Central memory CD8-positive, alpha-beta T cell (primary cell): ENCODE data around the gene ACOXL.
A peak's percentile ranks its signal among the peaks of the same experiment; 100 is the strongest.
"Not testable (repeated sequence)": the region's sequence is repeated elsewhere in the genome, so short reads cannot be mapped to it uniquely, and the experiment has no call there.

Source experiments
- ATAC-seq: fragments of 150-1000 bp; cut with Tn5 transposase; replicated peaks from 2 replicates; pipeline ENCODE4 v1.10.0; 2022; ENCODE audit warnings: mild to moderate bottlenecking, moderate FRiP score, moderate number of reproducible peaks; ENCODE audit not compliant: poor library complexity, severe bottlenecking; ENCODE audit errors: extremely low read depth
- DNase-seq, 2 donors: peaks; one replicate each; pipeline ENCODE4 v3.0.0; 2021; ENCODE audit warnings: low spot score in 2 of 2
- H3K27ac Mint-ChIP-seq: one replicate; pipeline ENCODE4 v1.8.0; 2022; ENCODE audit warnings: low read depth, mild to moderate bottlenecking, moderate library complexity, mixed read lengths
- H3K27me3 Mint-ChIP-seq: one replicate; pipeline ENCODE4 v1.8.0; 2022; ENCODE audit warnings: mixed read lengths
- H3K36me3 Mint-ChIP-seq: one replicate; pipeline ENCODE4 v1.8.0; 2022; ENCODE audit warnings: mild to moderate bottlenecking, moderate library complexity, mixed read lengths; ENCODE audit not compliant: insufficient read depth
- H3K4me1 Mint-ChIP-seq: one replicate; pipeline ENCODE4 v1.8.0; 2022; ENCODE audit warnings: mixed read lengths
- H3K4me3 Mint-ChIP-seq: one replicate; pipeline ENCODE4 v1.8.0; 2022; ENCODE audit warnings: mild to moderate bottlenecking, moderate library complexity, mixed read lengths
- H3K9me3 Mint-ChIP-seq: one replicate; pipeline ENCODE4 v1.8.0; 2022; ENCODE audit warnings: mixed read lengths

ACOXL gene

DNA sequence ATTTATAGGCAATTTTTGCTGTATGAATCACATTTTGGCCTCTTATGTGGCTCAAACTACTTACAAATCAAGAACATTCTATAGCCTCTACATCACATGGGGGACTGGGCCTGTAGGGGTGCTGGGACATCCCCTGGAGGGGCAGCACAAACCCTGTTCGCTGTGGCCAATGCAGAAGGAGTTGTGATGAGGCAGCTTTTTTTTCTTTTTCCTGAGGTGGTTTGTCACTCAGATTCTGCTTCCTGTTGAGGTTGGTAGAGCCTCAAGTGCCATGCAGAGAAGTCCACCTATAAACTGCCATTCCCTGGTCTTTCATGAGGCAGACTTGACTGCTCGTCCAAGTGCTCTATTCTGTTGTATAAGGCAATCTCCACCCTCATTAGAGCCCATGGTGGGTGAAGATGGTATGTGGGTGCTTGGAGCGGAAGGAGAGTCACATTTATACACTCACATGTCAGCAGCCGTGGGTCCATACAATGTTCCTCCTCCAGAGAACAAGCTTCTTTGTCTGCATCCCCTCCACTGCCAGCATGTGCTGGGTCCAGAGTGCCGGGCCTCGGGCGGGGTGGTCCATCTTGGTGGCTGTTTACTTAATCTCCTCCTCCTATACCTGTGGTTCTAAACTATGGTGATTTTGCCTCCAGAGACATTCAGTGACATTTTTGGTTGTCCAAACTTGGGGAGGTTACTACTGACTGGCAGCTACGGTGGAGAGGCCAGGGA is 120.3 kb downstream of the ACOXL start:
- H3K27ac Mint-ChIP-seq, result peak overlapping the region; percentile 88
- H3K27me3 Mint-ChIP-seq, result no peaks in the 10 kb centered on the region
- DNase-seq (peak in 1 of 2 donors; percentile 57), ATAC-seq (peak; percentile 90)
- H3K4me3 Mint-ChIP-seq, result peak overlapping the region; percentile 64
- peaks cover 54% of the 10 kb centered on the region for H3K4me1 Mint-ChIP-seq
- H3K36me3 Mint-ChIP-seq, result peaks cover 8% of the 10 kb centered on the region
- H3K9me3 Mint-ChIP-seq, result no peaks in the 10 kb centered on the region

DNA sequence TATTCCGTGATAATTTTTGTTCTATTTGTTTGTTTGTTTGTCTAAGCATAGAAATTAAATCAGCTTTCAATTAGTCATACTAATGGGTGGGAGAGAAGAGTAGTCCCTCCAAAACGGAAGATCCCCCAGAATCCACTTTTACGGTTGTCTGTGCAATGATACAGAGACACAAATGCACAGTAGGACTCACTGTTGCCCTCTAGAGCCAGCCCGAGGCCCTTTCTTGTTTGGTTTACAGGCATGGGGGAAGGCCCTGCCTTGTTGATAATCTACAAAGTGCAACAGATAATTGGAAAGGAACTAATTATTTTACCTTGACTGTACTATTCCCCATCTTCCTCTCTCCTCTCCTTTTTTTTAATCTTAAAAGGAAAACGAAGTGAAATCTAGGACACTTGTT is 121.1 kb downstream of the ACOXL start:
- DNase-seq (peak in 1 of 2 donors; percentile 45), ATAC-seq (no peak)
- peak overlapping the region; percentile 88 for H3K27ac Mint-ChIP-seq
- H3K9me3 Mint-ChIP-seq, result no peaks in the 10 kb centered on the region
- peaks cover 60% of the 10 kb centered on the region for H3K4me1 Mint-ChIP-seq
- no peaks in the 10 kb centered on the region for H3K27me3 Mint-ChIP-seq
- peak overlapping the region; percentile 64 for H3K4me3 Mint-ChIP-seq
- peaks cover 10% of the 10 kb centered on the region for H3K36me3 Mint-ChIP-seq

DNA sequence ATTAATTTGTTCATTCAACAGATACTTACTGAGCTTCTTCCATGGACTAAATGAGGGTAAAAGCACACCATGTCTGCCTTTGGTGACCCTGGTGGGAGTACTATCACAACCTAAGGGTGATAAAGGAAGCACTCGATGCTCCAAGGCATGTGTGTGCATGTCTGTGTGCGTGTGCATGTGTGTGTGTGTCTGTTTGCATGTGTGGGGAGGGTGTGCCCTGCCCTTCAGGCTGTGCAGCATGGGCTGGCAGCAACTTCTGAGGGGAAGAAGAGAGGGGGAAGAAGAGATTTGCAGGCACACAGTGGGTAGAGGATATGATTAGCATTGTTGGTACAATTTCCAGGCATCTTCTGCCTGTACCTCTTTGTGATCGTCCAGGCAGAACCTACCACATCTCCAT is 121.6 kb downstream of the ACOXL start:
- no peak for DNase-seq
- no peak overlapping the region for H3K4me3 Mint-ChIP-seq
- H3K9me3 Mint-ChIP-seq, result no peaks in the 10 kb centered on the region
- H3K36me3 Mint-ChIP-seq, result peaks cover 10% of the 10 kb centered on the region
- no peak for ATAC-seq
- H3K27ac Mint-ChIP-seq, result no peak overlapping the region
- no peaks in the 10 kb centered on the region for H3K27me3 Mint-ChIP-seq
- H3K4me1 Mint-ChIP-seq, result peaks cover 61% of the 10 kb centered on the region

DNA sequence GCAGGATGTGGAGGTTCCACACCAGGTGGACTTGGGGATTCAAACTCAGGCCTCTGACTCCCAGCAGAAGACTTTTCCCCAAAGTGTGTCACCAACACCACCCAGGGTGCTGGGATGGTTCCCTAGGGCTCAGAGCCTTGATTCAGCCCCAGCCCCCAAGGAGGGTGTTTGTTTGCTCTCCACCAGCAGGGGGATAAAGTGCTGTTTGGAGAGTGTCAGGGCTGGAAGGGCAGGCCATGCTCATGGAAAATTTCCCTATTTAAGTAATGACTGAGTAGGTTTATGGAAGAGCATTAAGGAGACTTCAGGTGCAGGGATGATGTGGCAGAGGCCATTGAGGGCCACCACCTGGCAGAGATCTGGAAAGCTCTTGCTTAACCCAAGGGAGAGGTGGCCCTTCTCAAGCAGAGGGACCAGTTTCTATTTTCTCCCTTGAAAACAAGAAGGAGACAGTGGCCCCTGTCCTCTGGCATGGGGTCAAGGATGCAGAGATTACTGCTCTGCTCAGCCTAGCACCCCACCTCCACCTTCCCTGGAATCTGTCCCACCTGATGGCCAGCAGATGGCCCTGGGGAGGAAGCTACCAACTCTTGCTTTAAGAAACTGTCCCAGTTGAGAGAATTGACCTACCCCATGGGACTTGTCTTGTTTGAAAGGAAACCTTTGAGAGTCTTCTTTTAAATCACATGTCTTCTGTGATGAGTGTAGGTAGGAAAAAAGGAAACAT is 122.1 kb downstream of the ACOXL start:
- no peak for DNase-seq
- H3K4me3 Mint-ChIP-seq, result no peak overlapping the region

DNA sequence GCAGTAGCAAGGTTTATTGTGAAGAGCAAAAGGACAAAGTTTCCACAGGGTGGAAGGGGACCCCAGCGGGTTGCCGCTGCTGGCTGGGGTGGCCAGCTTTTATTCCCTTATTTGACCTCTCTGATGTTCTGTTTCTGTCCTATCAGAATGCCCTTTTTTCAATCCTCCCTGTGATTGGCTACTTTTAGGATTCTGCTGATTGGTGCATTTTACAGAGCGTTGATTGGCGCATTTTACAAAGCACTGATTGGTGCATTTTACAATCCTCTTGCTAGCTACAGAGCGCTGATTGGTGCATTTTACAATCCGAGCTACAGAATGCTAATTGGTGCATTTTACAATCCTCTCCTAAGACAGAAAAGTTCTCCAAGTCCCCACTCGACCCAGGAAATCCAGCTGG is 123.5 kb downstream of the ACOXL start:
- H3K4me3 Mint-ChIP-seq, ATAC-seq, DNase-seq, H3K27me3 Mint-ChIP-seq, H3K9me3 Mint-ChIP-seq, H3K27ac Mint-ChIP-seq, H3K36me3 Mint-ChIP-seq: not testable (repeated sequence)
- H3K4me1 Mint-ChIP-seq, result peaks cover 74% of the 10 kb centered on the region

More for the DNA sequence above, 122.1 kb downstream of the ACOXL start:
- H3K27ac Mint-ChIP-seq, result peak overlapping the region; percentile 13
- ATAC-seq, result no peak
- H3K9me3 Mint-ChIP-seq, result no peaks in the 10 kb centered on the region
- peaks cover 64% of the 10 kb centered on the region for H3K4me1 Mint-ChIP-seq
- H3K27me3 Mint-ChIP-seq, result no peaks in the 10 kb centered on the region
- H3K36me3 Mint-ChIP-seq, result peaks cover 4% of the 10 kb centered on the region

DNA sequence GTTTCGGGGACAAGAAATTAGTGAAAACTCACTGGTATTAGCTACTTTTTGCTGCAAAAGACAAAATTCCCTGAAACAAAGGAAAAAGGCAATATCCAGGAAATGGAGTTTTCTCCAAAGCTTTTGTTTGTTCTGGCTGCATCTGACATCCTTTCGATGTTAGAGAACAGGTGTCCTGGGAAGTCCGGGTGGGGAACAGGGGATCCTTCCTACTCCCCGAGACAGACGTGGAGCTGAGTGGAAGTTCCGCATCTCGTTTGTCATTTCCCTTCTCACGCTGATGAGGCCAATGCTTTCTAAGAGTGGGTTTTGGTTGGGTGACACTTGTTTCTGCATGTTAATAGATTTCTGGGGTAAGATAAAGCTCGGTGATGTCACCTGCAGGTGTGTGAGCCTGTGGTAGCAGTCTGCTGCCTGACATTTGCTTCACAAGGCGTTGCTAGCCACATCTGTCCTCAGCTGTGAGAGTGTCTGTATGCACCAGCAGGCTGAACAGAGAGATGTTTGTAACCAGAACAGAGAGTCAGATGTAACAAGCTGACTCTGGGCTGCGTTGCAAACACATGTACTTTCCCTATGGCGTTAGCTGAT is 125.9 kb downstream of the ACOXL start:
- peaks cover 52% of the 10 kb centered on the region for H3K4me1 Mint-ChIP-seq

DNA sequence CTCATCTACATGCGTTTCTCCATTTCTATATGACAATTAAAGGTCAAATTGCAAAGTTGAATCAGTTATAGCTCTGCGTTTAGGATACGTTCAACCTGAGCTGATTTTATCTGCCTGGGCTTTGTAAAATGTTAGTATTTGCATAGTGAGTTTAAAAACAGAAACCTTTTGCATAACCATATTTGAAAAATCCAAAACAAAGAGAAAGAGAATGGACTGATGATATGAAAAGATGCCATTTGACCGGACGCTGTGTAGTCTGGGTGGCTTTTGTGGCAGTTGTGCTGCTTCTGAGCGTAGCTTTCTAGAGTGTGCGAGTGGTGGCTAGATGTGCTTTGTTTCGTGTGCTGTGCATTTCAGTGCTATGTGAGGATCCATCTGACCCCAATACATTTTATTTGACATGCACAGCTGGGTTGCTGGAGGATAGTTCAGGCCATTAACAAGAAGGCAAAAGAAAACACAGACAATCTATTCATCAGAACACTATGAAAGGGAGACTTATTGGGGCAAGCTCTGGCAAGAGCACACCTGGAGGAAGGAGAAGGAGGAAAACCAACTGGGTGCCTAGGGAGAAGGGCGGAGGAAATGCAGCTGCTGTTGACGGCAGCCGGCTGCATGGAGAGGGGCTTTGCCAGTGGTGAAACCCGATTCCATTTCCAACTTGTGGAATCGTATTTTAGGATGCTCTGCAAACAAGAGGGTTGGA is 126.8 kb downstream of the ACOXL start:
- no peaks in the 10 kb centered on the region for H3K9me3 Mint-ChIP-seq
- H3K27ac Mint-ChIP-seq, result peak overlapping the region; percentile 87
- peaks cover 42% of the 10 kb centered on the region for H3K4me1 Mint-ChIP-seq
- ATAC-seq (no peak), DNase-seq (no peak)
- peaks cover 2% of the 10 kb centered on the region for H3K36me3 Mint-ChIP-seq
- H3K27me3 Mint-ChIP-seq, result no peaks in the 10 kb centered on the region
- H3K4me3 Mint-ChIP-seq, result peak overlapping the region; percentile 73

More for the DNA sequence above, 125.9 kb downstream of the ACOXL start:
- peaks cover 2% of the 10 kb centered on the region for H3K36me3 Mint-ChIP-seq
- peak; percentile 98 for ATAC-seq
- peak overlapping the region; percentile 87 for H3K27ac Mint-ChIP-seq
- H3K9me3 Mint-ChIP-seq, result no peaks in the 10 kb centered on the region
- peak; percentile 40 to 79 for DNase-seq
- peak overlapping the region; percentile 73 for H3K4me3 Mint-ChIP-seq
- no peaks in the 10 kb centered on the region for H3K27me3 Mint-ChIP-seq

DNA sequence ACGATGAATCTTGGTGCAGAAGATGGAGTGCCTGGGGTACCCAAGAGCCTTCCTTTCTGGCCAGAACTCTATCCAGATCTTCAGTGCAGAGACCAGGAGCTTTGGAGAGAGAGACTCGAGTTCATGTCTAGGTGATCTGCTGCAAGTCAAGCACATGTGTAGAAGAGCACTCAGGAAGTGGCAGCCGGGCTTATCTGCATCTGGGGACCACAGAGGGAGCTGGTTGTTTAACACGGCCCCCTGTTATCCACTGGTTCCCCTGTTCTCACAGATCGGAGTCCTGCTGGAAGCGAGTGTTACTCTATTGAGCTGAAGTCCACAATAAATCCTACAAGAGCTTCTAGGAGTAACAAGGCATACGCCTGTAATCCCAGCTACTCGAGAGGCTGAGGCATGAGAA is 128.3 kb downstream of the ACOXL start:
- Mint-ChIP-seq H3K36me3 (peaks cover 2% of the 10 kb centered on the region), H3K27me3 (peaks cover 1% of the 10 kb centered on the region), H3K4me1 (peaks cover 51% of the 10 kb centered on the region), H3K4me3 (peak overlapping the region; percentile 65), H3K9me3 (no peaks in the 10 kb centered on the region), H3K27ac (peak overlapping the region; percentile 69)
- DNase-seq, result no peak
- ATAC-seq, result no peak

DNA sequence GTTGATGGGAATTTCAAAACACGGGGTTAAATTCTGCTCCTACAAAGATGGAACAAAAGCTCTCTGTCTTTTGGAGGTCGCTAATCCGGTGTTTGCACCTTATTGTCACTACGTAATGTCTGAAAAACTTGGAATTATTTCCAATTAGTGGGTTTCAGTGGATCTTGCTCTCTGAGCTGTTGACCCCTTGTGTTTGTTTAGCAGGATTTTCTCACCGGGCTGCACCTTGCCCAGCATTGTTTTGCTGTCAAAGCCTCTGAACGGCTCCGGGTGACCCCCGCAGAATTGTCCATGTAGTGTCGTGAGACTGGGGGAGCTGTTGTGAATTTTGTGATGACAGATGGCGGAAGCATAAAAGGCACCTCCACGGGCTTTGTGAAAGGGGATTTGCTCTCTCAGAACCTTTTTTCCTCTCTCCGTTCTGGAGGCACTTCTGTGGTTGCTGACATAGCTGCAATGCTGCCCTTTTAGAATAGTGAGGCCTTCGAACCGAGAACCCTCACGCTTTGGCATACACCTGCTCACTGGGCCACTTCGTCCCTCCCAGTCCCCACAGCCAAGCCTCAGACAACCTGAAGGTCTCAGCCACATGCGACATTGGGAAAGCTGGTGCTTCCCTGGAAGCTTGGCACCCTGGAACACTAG is 129.4 kb downstream of the ACOXL start:
- ATAC-seq (no peak), DNase-seq (no peak)
- peaks cover 12% of the 10 kb centered on the region for H3K27me3 Mint-ChIP-seq
- H3K4me1 Mint-ChIP-seq, result peaks cover 53% of the 10 kb centered on the region
- no peaks in the 10 kb centered on the region for H3K9me3 Mint-ChIP-seq
- peaks cover 2% of the 10 kb centered on the region for H3K36me3 Mint-ChIP-seq
- H3K4me3 Mint-ChIP-seq, result no peak overlapping the region
- H3K27ac Mint-ChIP-seq, result peak overlapping the region; percentile 59

DNA sequence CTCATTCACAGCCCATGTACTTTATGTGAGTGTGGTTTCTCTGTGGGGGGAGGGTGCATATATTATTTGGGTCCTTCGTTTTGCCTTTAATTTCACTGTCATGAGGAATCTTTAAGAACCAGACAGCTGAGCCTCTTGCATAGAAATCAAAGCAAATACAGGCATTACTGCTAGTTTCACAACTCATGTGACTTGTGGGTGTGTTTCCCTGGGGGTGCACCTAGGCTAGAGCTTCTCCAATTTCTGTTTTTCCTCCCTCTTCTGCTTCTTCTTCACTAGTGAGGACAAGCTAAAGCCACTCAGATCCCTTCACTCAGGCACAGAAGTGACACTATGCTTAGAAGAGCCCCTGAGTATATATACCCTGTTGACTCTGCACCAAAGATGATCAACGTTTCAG is 131.4 kb downstream of the ACOXL start:
- peaks cover 41% of the 10 kb centered on the region for H3K4me1 Mint-ChIP-seq
- ATAC-seq, result no peak
- no peaks in the 10 kb centered on the region for H3K36me3 Mint-ChIP-seq
- DNase-seq, result no peak
- no peak overlapping the region for H3K27ac Mint-ChIP-seq
- H3K27me3 Mint-ChIP-seq, result peaks cover 15% of the 10 kb centered on the region
- no peak overlapping the region for H3K4me3 Mint-ChIP-seq
- no peaks in the 10 kb centered on the region for H3K9me3 Mint-ChIP-seq

DNA sequence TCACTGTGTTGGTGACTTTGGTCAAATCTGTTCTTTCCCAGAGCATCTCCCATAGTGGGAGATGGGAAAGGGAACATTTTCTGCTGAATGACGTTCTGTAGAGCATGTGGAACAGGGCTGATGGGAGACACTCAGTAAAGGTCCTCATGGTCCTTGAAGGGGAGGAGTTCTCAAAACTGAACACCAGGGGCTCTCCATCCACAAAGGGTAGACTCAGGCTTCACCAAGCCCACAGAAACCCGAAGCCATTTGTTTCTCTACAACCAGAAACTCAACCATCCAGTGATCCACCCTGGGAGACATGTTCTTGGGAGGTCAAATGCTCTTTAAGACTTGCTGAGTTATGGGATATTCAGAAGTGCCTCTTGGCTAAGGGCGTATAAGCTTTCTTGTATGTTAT is 131.8 kb downstream of the ACOXL start:
- DNase-seq (no peak), ATAC-seq (no peak)
- no peak overlapping the region for H3K4me3 Mint-ChIP-seq
- peaks cover 15% of the 10 kb centered on the region for H3K27me3 Mint-ChIP-seq
- no peak overlapping the region for H3K27ac Mint-ChIP-seq
- no peaks in the 10 kb centered on the region for H3K9me3 Mint-ChIP-seq
- H3K36me3 Mint-ChIP-seq, result no peaks in the 10 kb centered on the region
- peaks cover 37% of the 10 kb centered on the region for H3K4me1 Mint-ChIP-seq

DNA sequence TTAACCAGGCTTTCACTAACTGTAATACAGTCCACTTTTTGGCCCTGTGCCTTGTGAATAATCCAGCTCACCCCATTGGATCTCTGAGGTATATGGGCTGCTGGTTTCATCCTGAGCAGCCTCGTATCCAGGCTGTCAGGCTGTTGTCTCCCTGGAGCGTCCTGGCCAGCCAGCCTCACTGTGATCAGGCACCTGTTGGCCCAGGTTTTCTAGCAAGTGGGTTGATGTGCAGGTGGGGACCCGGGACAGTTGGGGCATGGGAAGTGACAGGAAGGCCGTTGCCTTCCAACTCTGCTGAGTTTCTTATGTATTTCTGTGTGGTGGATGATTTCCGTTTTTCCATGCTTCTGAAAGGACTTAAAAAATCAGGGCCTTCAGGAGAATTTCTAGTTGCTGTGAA is 132.4 kb downstream of the ACOXL start:
- H3K4me1 Mint-ChIP-seq, result peaks cover 31% of the 10 kb centered on the region
- DNase-seq (no peak), ATAC-seq (no peak)
- no peaks in the 10 kb centered on the region for H3K9me3 Mint-ChIP-seq
- no peak overlapping the region for H3K27ac Mint-ChIP-seq
- H3K4me3 Mint-ChIP-seq, result no peak overlapping the region
- peaks cover 15% of the 10 kb centered on the region for H3K27me3 Mint-ChIP-seq
- no peaks in the 10 kb centered on the region for H3K36me3 Mint-ChIP-seq
